Subcutaneous abdominal adipose tissue (tissue), 5 donors: ENCODE results near the gene HDAC7.

Experiments used
- H3K27ac ChIP-seq: one replicate; pipeline ENCODE4 v1.7.0; 2013; ENCODE audit warnings: low read depth, mild to moderate bottlenecking, inconsistent platforms, low read length, moderate library complexity
- H3K27me3 ChIP-seq, 5 donors: one replicate each; pipeline ENCODE4 v1.7.0; 2013; ENCODE audit warnings: low read length in 5 of 5, inconsistent platforms in 1 of 5; ENCODE audit not compliant: control insufficient read depth in 5 of 5, insufficient read depth in 4 of 5
- H3K36me3 ChIP-seq, 5 donors: one replicate each; pipeline ENCODE4 v1.7.0; 2013; ENCODE audit warnings: low read length in 5 of 5; ENCODE audit not compliant: control insufficient read depth in 5 of 5, insufficient read depth in 5 of 5
- H3K4me1 ChIP-seq, 5 donors: one replicate each; pipeline ENCODE4 v1.7.0; 2013; ENCODE audit warnings: low read length in 5 of 5, mild to moderate bottlenecking in 3 of 5, moderate library complexity in 1 of 5; ENCODE audit not compliant: control insufficient read depth in 5 of 5, insufficient read depth in 5 of 5
- H3K4me3 ChIP-seq, 5 donors: one replicate each; pipeline ENCODE4 v1.7.0; 2013; ENCODE audit warnings: low read length in 5 of 5, low read depth in 1 of 5
- H3K9ac ChIP-seq, 5 donors: one replicate each; pipeline ENCODE4 v1.7.0; 2013; ENCODE audit warnings: low read length in 5 of 5, mild to moderate bottlenecking in 4 of 5, moderate library complexity in 3 of 5
- H3K9me3 ChIP-seq, 5 donors: one replicate each; pipeline ENCODE4 v1.7.0; 2013; ENCODE audit warnings: low read length in 5 of 5; ENCODE audit not compliant: control insufficient read depth in 5 of 5
- donor health status: healthy.
- donor health status: healthy.
- donor health status: healthy.
- donor health status: healthy.
- donor health status: healthy.

Gene HDAC7

DNA sequence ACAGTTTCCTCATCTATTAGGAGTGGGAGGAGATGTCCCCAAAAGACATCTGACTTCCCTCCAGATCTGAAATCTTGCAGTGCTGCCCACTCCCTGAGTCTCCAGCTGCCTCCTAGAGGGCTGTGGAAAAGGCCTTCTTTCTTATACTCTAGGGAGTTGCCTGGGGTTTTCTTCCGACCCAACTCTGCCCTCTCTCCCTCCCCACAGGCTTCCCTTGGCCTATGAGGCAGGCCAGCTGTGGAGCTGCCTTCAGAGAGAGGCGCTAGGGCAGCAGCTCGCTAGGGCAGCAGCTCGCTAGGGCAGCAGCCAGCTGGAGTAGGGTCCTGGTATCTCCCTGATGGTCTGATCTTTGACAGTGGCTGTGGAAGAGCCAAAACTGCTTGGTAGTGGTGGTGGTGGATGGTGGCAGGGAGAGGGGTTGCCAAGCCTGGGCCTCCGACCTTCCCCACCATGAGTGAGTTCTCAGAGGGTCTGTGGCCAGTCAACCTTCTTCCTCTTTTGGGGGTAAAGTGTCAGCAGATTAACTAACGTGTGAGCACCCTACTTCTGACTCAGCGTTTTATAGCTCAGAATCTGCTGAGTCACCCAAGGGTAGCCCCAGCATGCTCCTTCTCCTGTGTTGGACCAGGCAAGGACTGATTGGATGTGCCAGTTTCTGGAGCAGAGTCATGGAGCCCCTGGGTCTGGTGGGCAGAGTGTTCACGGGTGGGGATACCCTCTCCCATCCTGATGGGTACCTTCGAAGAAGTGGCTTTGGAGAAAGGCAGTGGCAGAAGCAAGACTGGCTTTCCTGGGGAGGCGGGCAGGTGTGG, 44.4 kb downstream of the HDAC7 start:
- peak overlapping the region; percentile 34 for H3K27ac ChIP-seq
- H3K9me3 ChIP-seq: no peaks in the 10 kb centered on the region
- no peak overlapping the region for H3K4me3 ChIP-seq
- H3K27me3 ChIP-seq: no peaks in the 10 kb centered on the region
- peaks cover 0 to 3% (median 0%) of the 10 kb centered on the region in 5 donors for H3K36me3 ChIP-seq
- peak overlapping the region in 3 of 5 donors; percentile 8 to 41 (median 40) for H3K9ac ChIP-seq
- peaks cover 13 to 75% (median 67%) of the 10 kb centered on the region in 5 donors for H3K4me1 ChIP-seq

DNA sequence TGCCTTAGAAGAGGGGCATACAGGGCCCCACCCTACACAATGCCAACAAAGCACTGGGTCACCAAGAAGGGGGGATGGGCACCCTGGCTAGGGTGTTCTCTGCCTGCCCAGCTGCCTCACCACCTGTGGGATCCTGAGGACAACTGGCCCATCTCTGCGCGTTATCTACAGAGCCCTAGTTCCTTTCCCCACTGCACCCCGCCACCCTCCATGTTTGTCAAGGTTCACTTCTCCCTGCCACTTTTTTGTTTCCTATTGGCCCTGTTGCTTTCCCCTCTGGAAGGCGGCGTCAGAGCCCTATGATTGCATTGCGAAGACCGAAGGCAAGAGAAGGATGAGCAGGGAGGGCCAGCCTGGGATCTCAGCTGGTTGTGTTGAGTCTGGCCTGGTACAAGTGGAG, 45.0 kb downstream of the HDAC7 start:
- Histone ChIP-seq H3K27ac (peak overlapping the region; percentile 34), H3K36me3 (no peaks in the 10 kb centered on the region), H3K4me1 (peaks cover 13 to 78% (median 72%) of the 10 kb centered on the region in 5 donors), H3K9ac (peak overlapping the region in 1 of 5 donors; percentile 41), H3K9me3 (no peaks in the 10 kb centered on the region), H3K4me3 (peak overlapping the region in 1 of 5 donors; percentile 32), H3K27me3 (no peaks in the 10 kb centered on the region)

DNA sequence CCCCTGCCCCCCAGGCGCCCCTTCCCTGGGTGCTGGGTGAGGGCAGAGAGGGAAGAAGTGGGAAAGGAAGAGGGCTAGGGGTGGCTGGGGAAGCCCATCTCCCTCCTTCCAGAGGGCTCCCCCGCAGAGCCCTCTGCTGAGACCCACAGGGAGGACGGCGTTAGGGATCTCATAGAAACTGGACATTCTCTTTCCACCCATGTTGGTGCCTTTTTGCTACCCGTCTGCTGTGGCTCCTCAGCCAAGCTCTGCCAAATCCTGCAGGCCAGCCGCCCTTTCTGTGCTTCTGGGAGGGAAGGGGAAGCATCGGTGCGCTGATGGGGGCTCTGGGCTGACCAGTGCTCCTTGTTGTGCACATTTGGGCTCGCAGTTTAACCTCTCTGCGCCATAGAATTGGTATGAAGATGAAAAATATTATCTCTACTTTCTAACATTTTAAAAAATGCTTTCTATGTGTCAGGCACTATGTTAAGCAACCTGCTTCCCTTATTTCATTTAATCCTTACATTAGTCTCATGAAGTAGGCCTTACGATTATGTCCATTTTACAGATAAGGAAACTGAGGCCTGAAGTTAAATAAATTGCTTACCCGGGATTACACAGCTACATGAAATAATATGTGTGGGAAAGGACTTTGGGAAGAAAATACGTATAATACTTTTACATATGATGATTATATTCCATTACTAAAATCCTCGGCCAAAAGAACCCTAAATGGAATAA, 45.7 kb downstream of the HDAC7 start:
- H3K9me3 ChIP-seq: no peaks in the 10 kb centered on the region
- H3K36me3 ChIP-seq: no peaks in the 10 kb centered on the region
- H3K4me3 ChIP-seq: peak overlapping the region; percentile 65 to 76 (median 67)
- no peaks in the 10 kb centered on the region for H3K27me3 ChIP-seq
- H3K9ac ChIP-seq: peak overlapping the region in 4 of 5 donors; percentile 73 to 82 (median 76)
- peaks cover 13 to 72% (median 68%) of the 10 kb centered on the region in 5 donors for H3K4me1 ChIP-seq
- no peak overlapping the region for H3K27ac ChIP-seq

DNA sequence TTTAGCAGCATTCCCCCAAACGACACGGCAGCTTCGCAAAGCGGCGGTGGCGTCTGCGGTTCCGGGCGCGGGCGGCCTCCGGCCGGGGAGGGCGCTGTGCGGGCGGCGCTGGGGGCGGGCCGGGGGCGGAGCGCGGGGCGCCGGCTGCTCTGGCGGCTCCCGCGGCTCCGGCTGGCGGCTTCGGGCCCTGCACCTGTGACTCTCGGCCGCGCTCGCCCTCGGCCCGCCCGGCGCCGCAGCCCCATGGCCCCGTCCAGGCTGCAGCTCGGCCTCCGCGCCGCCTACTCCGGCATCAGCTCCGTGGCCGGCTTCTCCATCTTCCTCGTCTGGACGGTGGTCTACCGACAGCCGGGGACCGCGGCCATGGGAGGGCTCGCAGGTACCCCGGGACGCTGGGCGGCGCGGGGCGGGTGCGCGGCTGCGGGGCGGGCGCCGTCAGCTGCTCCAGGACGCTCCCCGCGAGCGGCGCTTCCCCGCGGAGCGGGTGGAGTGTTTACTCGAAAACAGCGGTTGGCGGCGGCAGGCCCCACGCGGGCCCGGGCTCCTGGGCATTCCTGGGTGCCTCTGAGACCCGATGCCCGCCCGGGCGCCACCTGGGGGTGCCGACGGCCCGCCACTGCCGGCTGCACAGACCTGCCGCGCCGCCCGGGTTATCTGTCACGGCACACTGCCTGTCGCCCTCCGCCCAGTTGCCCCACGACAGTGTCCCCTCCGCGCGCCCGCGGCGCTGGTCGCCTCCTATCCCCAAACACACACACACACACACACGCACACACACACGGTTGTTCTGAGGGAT, 46.4 kb downstream of the HDAC7 start, which contains the start of gene SLC48A1:
TSS of gene SLC48A1 (plus strand) at position 177 of the 796 bp plus-strand sequence. CDS start at position 244, 67 bp downstream.
- Histone ChIP-seq H3K9me3 (no peaks in the 10 kb centered on the region), H3K9ac (peak within 1 kb of the TSS in 4 of 5 donors; percentile 73 to 82 (median 76)), H3K36me3 (no peaks in the 10 kb centered on the region), H3K27me3 (no peaks in the 10 kb centered on the region), H3K27ac (no peak within 1 kb of the TSS), H3K4me3 (peak within 1 kb of the TSS; percentile 65 to 76 (median 67)), H3K4me1 (peaks cover 13 to 65% (median 61%) of the 10 kb centered on the region in 5 donors)

DNA sequence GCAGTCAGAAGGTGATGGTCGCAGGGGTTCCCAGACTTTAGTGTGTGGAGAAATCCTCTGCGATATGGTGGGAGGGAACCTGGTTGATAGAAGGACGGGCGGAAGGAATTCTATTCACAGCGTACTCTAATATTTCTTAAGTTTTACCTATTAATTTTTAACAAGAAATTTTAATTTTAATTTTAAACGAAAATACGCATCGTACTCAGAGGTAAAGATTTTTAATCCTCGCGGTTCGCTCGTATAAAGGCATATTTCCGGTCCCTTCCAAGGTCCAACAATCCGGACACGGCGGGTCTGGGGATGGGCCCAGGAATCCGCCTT, 47.0 kb downstream of the HDAC7 start:
- Histone ChIP-seq H3K4me3 (peak overlapping the region; percentile 36 to 67 (median 65)), H3K27me3 (no peaks in the 10 kb centered on the region), H3K36me3 (no peaks in the 10 kb centered on the region), H3K9me3 (no peaks in the 10 kb centered on the region), H3K4me1 (peaks cover 12 to 60% (median 55%) of the 10 kb centered on the region in 5 donors), H3K27ac (no peak overlapping the region), H3K9ac (peak overlapping the region in 4 of 5 donors; percentile 40 to 78 (median 54))

DNA sequence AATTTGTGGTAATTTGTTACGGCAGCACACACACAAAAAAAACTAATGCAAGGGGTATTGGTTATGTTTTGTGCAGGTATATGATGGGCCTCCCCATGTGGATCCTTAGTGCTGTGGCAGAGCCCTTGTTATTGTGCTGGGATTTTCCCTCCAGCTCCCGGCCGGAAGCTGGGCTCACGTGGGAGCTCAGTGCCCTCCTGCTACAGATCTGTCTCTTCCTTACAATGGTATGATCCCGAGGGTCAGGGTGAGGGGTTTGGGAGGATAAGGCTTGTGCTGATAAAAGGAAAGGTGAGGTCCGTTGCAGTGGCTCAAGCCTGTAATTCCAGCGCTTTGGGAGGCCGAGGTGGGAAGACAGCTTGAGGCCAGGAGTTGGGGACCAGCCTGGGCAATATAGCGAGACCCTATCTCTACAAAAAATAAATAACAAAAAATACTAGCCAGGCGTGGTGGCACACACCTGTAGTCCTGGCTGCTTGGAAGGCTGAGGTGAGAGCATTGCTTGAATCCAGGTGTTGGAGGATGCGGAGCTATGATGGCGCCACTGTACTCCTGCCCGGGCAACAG, 47.5 kb downstream of the HDAC7 start:
- Histone ChIP-seq H3K27me3 (no peaks in the 10 kb centered on the region), H3K27ac (no peak overlapping the region), H3K36me3 (no peaks in the 10 kb centered on the region), H3K4me1 (peaks cover 9 to 55% (median 50%) of the 10 kb centered on the region in 5 donors), H3K9me3 (no peaks in the 10 kb centered on the region), H3K9ac (peak overlapping the region in 2 of 5 donors; percentile 56 to 78), H3K4me3 (peak overlapping the region in 2 of 5 donors; percentile 65 to 67)

DNA sequence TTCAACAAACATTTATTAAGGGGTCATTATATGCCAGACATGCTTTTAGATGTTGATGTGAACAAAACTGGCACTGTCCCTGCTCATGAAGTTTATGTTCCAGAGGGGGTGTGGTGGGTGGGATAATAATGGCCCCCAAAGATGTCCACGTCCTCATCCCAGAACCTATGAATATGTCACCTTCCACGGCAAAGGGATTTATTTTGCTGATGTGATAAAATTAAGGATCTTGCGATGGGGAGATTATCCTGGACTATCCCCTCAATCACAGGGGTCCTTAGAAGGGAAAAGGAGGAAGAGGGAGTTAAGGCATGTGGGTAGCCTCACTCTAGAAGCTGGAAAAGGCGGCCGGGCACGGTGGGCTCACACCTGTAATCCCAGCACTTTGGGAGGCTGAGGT, 48.4 kb downstream of the HDAC7 start:
- H3K4me1 ChIP-seq: peaks cover 2 to 46% (median 44%) of the 10 kb centered on the region in 5 donors
- H3K36me3 ChIP-seq: no peaks in the 10 kb centered on the region

DNA sequence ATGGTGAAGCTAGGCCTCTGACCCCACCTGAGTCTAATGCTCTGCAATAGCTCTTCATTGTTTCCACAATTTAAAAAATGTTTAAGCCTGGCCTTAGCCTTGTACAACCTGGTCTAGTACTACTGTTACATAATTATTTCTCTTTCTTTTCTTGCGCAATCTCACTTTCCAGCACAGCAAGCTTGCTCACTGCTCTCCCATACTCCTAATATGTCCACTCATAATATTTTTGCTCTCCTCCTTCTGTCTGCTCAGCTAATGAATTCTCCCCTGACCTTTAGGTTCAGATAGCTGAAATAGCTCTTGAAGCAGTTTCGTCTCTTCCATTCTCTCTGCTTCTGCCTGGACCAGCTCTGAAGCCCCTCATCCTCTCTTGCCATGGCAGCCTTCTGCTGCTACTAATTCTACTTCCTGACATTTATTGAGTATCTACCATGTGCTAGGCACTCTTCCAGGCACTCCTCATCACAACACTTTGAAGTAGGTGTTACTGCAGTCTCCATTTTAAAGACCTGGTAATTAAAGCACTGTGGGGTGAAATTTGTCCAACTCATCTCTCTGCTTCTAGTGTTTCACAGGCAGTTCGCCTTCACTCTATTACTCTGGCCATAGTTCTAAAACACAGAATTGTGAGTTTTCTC, 49.5 kb downstream of the HDAC7 start:
- Histone ChIP-seq H3K27ac (no peak overlapping the region), H3K4me3 (no peak overlapping the region), H3K36me3 (no peaks in the 10 kb centered on the region), H3K27me3 (no peaks in the 10 kb centered on the region), H3K9ac (no peak overlapping the region), H3K9me3 (no peaks in the 10 kb centered on the region), H3K4me1 (peaks cover 0 to 46% (median 36%) of the 10 kb centered on the region in 5 donors)

More for the DNA sequence above, 48.4 kb downstream of the HDAC7 start:
- H3K9ac ChIP-seq: no peak overlapping the region
- H3K4me3 ChIP-seq: no peak overlapping the region
- H3K27me3 ChIP-seq: no peaks in the 10 kb centered on the region
- no peaks in the 10 kb centered on the region for H3K9me3 ChIP-seq
- no peak overlapping the region for H3K27ac ChIP-seq
